ENCODE results near the gene AKR1A1.
"Not testable (repeated sequence)": the region's sequence is repeated elsewhere in the genome, so short reads cannot be mapped to it uniquely, and the experiment has no call there.

The AKR1A1 gene

GRCh38 chr1:45569571-45569961 is 18.9 kb downstream of the AKR1A1 start:
- DNase-seq: no peak

DNA sequence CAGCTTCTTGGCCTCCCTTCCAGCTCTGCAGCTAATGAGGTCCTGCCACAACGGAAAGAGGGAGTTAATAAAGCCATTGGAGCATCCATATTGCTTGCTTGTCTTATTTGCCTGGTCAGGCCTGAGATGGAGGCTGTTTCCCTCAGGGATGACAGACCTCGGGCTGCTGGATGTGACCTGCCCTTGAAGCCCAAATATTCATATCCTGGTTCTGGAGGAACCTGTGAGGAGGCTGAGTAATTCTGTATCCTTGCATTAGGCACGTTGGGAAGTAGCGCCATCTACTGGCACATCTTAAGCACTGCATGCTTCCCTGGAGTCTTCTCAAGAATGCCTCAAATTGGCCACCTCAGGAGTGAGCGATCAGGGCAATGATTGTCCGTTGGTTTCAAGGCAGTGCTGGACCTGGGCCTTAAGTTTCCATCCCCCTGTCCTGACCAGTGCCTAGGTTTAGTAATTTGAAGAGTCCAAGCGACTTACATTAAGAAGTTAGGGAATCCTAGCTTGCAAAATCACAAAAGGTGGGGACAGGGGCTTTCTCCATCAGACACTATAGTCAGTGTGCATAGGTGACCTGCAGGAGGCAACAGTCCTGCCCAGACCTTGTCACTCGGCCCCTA is 19.4 kb downstream of the AKR1A1 start:
- peak in 54 of 58 donors; percentile 6 to 78 (median 43) for DNase-seq

GRCh38 chr1:45570631-45571030 is 20.0 kb downstream of the AKR1A1 start:
- DNase-seq: no peak

DNA sequence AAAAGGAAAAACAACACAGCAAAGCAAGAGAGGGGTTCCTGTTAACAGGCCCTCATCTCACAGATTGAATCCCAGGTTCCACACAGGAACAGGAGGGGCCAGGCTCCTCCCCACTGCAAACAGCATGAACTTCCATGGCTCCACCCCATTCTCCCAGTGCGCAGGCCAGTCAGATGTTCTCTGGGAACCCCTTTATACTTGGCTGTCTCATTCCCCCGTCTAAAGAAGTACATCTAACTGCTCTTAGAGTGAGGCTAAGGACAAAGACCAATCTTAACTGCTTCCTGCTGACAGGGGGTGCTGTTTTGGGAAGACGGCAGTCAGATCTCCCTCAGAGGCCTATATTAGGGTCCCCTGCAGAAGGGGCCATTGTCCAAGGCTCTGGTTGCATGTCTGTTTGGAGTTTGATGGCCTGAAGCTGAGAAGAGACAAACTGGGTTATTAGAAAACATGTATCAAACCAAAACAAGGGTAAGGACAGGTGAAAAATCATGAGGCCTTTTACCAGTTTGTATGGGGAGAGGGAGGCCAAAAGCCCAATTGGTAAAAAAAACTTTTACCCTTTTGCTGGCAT is 22.7 kb downstream of the AKR1A1 start:
- no peak for DNase-seq

DNA sequence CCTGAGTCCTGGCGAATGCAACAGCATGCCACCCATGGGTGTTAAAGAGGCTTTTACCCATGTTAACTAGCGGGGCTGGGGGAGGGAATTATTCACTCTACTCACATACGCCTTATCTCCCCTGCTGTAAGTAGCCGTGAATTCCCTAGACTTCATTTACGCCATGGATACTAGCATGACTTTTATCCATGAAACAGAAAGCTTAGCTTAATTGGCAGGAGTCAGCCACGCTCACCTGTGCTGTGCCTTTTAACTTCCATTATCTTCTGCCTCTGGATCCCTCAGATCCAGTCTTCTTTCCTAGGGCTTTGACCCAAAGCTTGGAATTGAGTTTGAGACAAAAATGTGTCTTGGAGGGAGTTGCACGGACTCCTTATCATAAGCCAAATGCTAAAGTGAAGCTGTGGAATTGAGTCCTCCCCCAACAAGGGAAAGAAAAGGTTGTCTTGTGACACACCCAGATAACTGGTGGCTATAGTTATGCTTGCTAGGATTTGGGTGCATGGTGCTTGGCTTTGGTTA is 23.5 kb downstream of the AKR1A1 start:
- no peak for DNase-seq

DNA sequence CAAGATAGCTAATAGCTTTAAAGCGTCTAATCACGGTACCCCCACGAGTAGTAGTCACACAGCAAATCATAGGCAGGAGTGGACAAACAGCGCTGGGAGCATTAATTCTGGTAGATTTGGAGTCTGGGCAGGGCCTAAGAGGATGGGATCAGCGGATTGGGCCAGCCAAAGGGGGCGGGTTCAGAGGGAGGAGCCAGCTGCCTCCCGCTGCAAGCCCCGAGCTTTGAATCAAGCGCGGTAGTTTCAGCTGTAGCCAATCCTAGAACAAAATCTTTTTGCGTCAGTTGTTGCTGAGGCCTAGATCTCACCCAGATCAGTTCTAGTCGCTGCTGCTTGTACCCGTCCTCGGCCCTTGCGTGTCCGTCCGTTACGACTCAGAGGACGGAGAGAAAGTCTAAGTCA is 32.6 kb downstream of the AKR1A1 start:
- DNase-seq: peak in 57 of 58 donors; percentile 65 to 97 (median 90)

- DNase-seq: peak; percentile 10 to 95 (median 85)
These were observed 33.2 kb downstream of the AKR1A1 start, which contains the start of gene NASP for GRCh38 chr1:45583666-45584350. NASP (plus strand) TSS chr1:45584041; CDS start chr1:45584147, 106 bp downstream.

DNA sequence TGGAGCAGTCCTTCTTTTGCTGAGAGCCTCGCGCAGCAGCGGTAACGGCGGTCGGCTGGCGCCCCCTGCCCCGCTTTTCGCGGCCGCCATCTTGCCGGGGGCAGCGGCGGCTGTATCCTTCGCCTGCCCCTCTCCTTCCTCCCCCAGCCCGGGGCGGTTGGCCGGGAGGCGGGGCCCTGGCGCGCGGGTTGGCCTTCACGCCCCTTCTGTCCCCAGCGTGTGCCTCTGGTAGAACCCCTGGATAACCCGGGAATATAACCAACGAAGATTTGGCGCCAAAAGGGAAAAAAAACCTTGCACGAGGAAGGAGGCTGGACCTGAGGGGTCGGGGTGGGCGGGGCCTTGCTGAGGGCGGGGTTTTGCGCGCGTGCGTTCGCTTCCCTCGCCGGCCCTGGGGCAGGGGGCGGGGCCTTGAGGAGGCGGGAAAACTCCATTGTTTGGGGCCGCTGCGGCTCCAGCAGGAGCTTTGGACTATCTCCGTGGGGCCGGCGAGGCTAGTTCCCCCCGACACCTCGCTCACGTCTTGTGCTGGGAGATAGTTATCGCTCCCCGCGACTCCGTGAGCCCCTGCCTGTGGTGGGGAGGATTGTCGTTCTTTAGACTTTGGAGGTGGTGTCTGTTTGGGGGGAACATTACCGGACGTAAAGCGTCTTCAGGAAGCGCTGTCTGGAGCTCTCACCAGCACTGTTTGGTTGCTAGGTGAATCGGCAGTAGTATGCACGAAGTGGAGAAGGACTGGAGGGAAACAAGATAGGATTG is 33.9 kb downstream of the AKR1A1 start:
- DNase-seq: peak in 57 of 58 donors; percentile 29 to 90 (median 78)

- no peak for DNase-seq
These were observed 34.4 kb downstream of the AKR1A1 start for GRCh38 chr1:45585110-45585426.

DNA sequence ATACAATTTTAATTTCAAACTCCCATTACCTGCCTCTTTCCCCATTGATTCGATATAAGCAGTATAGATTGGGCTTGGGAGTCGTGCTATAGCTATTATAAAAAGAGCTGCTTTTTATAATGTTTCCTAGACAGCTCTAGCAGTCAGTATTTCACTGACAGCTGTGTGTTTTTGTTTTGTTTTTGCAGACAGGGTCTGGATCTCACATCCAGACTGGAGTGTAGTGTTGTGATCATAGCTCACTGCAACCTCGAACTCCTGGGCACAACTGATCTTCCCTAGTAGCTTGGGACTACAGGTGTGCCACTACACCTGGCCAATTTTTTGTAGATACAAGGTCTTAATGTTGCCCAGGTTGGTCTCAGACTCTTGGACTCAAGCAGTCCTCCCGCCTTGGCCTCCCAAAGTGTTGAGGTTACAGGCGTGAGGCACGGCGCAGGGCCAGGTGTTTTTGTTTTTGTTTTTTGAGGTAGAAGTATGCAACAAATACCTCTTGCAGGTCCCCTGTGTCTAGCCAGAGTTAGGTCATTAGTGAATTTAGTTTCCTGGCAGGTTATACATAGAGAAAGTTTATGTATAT is 35.0 kb downstream of the AKR1A1 start:
- DNase-seq: no peak

DNA sequence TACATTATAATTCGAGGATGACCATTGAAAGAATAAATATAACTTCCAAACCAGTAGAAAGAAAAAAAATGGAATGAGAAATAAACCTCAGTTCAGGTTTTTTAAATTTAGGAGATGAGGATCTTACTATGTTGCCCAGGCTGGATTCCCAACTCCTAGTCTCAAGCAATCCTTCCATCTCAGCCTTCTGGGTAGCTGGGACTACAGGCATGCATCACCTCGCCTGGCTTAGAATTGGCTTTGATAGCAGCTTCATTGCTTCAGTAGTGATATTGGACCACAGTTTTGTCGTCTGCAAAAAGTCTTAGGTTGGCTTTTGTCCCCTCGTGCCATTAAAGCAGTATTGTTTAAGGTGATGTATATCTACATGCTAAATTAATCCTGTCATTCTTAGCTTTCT is 36.1 kb downstream of the AKR1A1 start:
- DNase-seq: no peak

- no peak for DNase-seq
These were observed 39.2 kb downstream of the AKR1A1 start for GRCh38 chr1:45589861-45590260.

GRCh38 chr1:45594412-45594811 is 43.8 kb downstream of the AKR1A1 start:
- DNase-seq: no peak

GRCh38 chr1:45596765-45597164 is 46.1 kb downstream of the AKR1A1 start:
- DNase-seq: not testable (repeated sequence)

DNA sequence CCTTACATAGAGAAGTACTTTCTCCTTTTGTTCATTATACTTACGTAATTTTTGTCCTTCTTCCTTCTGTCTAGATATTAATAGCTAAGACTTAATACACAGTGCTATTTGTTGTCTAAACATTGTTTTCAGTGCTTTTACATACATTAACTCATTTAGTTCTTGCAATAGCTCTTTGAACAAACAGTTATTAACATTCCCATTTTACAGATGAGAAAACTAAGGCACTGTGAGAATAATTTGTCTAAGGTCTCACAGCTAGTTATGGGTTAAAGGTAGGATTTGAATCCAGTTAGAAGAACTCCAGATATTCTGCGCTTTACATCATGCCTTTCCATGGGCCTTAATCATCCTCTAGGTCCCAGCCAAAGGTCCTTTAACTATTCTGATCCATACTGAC is 53.6 kb downstream of the AKR1A1 start:
- no peak for DNase-seq

DNA sequence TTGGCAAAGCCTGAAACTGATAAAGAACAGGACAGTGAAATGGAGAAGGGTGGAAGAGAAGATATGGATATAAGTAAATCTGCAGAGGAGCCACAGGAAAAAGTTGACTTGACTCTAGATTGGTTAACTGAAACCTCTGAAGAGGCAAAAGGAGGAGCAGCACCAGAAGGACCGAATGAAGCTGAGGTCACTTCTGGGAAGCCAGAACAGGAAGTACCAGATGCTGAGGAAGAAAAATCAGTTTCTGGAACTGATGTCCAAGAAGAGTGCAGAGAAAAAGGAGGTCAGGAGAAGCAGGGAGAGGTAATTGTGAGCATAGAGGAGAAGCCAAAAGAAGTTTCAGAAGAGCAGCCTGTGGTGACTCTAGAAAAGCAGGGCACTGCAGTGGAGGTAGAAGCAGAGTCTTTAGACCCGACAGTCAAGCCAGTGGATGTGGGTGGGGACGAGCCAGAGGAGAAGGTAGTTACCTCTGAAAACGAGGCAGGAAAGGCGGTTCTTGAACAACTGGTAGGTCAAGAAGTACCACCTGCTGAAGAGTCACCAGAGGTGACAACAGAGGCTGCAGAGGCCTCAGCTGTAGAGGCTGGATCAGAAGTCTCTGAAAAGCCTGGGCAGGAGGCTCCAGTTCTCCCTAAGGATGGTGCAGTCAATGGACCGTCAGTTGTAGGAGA is 56.9 kb downstream of the AKR1A1 start:
- no peak for DNase-seq

DNA sequence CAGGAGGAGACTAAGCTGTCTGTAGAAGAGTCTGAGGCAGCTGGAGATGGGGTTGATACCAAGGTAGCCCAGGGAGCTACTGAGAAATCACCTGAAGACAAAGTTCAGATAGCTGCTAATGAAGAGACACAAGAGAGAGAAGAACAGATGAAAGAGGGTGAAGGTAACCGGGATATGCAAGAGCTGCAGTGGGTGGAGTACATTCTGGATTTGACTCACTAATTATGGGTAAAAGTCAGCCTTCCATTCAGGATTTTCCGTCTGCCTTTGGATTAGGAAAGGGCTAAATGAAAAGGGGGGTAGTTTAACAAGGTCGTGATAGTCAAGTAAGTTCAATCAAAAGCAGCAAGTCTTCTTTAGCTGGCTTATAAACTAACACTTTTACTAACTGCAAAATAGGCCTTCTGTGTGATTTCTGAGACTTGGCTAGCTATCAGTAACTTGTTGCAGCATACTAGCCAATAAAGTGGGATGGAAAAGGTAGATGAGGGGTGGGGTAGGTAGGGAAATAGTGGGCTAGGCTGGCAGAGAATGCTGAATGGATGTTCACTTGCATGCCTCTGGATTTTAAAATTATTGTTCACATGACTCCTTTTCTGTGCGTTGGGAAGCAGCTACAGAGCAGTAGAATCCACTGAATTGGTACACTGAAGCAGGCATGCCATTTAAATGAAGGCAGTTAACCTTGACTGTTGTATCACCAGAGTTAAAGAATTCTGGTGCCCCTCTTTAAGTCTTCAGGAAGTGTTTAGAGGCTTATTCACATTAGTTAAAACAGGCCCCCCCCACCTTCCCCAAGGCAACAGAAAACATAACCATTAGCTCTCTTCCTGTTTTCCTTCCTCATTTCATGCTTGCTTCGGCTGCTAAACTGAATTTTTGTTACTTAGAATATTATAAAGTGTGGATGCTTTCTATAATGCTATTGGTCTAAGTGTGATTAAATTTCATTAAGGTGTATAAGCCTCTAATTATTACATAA is 57.8 kb downstream of the AKR1A1 start:
- no peak for DNase-seq

DNA sequence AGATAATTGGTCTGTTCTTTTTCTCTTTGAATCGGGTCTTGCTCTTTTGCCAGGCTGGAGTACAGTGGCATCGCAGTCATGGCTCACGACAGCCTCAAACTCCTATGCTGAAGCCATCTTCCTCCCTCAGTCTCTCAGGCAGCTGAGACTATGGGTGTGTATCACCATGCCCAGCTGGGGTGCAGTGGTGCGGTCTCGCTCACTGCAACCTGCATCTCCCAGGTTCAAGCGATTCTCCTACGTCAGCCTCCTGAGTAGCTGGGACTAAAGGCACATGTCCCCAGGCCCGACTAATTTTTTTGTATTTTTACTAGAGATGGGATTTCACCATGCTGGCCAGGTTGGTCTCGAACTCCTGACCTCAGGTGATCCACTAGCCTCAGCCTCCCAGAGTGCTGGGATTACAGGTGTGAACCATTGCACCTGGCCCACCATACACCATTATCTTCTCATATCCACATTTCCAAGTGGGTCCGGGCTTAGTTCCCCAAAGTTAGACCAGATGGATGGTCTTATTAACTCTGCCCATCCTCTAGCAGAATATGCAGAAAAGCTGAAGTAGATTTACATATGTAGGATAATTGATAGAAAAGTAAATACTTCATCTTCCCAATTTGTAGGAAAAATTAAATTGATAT is 60.1 kb downstream of the AKR1A1 start:
- no peak for DNase-seq

- no peak for DNase-seq
These were observed 62.4 kb downstream of the AKR1A1 start for GRCh38 chr1:45612941-45613579.

Data from anterior cingulate cortex (tissue), 58 donors.